ENCODE results near the gene STT3B.

STT3B gene

GRCh38 chr3:31516757-31517156, 16.0 kb upstream of the STT3B start:
- in situ Hi-C loops (cut with MboI; ENCODE audit: low sequenced_read_pairs): no loop called here

GRCh38 chr3:31521468-31521867, 11.3 kb upstream of the STT3B start:
- in situ Hi-C loops (cut with MboI; ENCODE audit: low sequenced_read_pairs): no loop called here

GRCh38 chr3:31522152-31522551, 10.6 kb upstream of the STT3B start:
- in situ Hi-C loops (cut with MboI; ENCODE audit: low sequenced_read_pairs): no loop called here

GRCh38 chr3:31523543-31523942, 9.2 kb upstream of the STT3B start:
- in situ Hi-C loops (cut with MboI; ENCODE audit: low sequenced_read_pairs): no loop called here

- in situ Hi-C loops (cut with MboI; ENCODE audit: low sequenced_read_pairs): no loop called here
Measured at GRCh38 chr3:31525532-31525931, 7.2 kb upstream of the STT3B start.

GRCh38 chr3:31529421-31529820, 3.3 kb upstream of the STT3B start:
- in situ Hi-C loops (cut with MboI; ENCODE audit: low sequenced_read_pairs): no loop called here

GRCh38 chr3:31530039-31530959, 2.4 kb upstream of the STT3B start:
- in situ Hi-C loops (cut with MboI; ENCODE audit: low sequenced_read_pairs): no loop called here

- in situ Hi-C loops (cut with MboI; ENCODE audit: low sequenced_read_pairs): no loop called here
Measured at GRCh38 chr3:31530960-31531335, 1.8 kb upstream of the STT3B start.

GRCh38 chr3:31531452-31531991, 1.2 kb upstream of the STT3B start:
- in situ Hi-C loops (cut with MboI; ENCODE audit: low sequenced_read_pairs): no loop called here

GRCh38 chr3:31531992-31532586, 636 bp upstream of the STT3B start:
- in situ Hi-C loops (cut with MboI; ENCODE audit: low sequenced_read_pairs): no loop called here

- in situ Hi-C loops (cut with MboI; ENCODE audit: low sequenced_read_pairs): no loop called here
Measured at GRCh38 chr3:31533169-31534064, 692 bp downstream of the STT3B start.

GRCh38 chr3:31534065-31534425, 1.3 kb downstream of the STT3B start:
- in situ Hi-C loops (cut with MboI; ENCODE audit: low sequenced_read_pairs): no loop called here

GRCh38 chr3:31536497-31536896, 3.8 kb downstream of the STT3B start:
- in situ Hi-C loops (cut with MboI; ENCODE audit: low sequenced_read_pairs): no loop called here

GRCh38 chr3:31538801-31539200, 6.1 kb downstream of the STT3B start:
- in situ Hi-C loops (cut with MboI; ENCODE audit: low sequenced_read_pairs): no loop called here

- in situ Hi-C loops (cut with MboI; ENCODE audit: low sequenced_read_pairs): no loop called here
Measured at GRCh38 chr3:31539275-31539674, 6.5 kb downstream of the STT3B start.

- in situ Hi-C loops (cut with MboI; ENCODE audit: low sequenced_read_pairs): no loop called here
Measured at GRCh38 chr3:31541089-31541488, 8.4 kb downstream of the STT3B start.

- in situ Hi-C loops (cut with MboI; ENCODE audit: low sequenced_read_pairs): no loop called here
Measured at GRCh38 chr3:31542246-31542645, 9.5 kb downstream of the STT3B start.

- in situ Hi-C loops (cut with MboI; ENCODE audit: low sequenced_read_pairs): no loop called here
Measured at GRCh38 chr3:31543375-31543774, 10.7 kb downstream of the STT3B start.

- in situ Hi-C loops (cut with MboI; ENCODE audit: low sequenced_read_pairs): no loop called here
Measured at GRCh38 chr3:31544634-31545033, 11.9 kb downstream of the STT3B start.

- in situ Hi-C loops (cut with MboI; ENCODE audit: low sequenced_read_pairs): no loop called here
Measured at GRCh38 chr3:31546162-31546561, 13.4 kb downstream of the STT3B start.

- in situ Hi-C loops (cut with MboI; ENCODE audit: low sequenced_read_pairs): no loop called here
Measured at GRCh38 chr3:31546725-31547124, 14.0 kb downstream of the STT3B start.
